ENCODE results near the gene LHPP.

LHPP gene

DNA sequence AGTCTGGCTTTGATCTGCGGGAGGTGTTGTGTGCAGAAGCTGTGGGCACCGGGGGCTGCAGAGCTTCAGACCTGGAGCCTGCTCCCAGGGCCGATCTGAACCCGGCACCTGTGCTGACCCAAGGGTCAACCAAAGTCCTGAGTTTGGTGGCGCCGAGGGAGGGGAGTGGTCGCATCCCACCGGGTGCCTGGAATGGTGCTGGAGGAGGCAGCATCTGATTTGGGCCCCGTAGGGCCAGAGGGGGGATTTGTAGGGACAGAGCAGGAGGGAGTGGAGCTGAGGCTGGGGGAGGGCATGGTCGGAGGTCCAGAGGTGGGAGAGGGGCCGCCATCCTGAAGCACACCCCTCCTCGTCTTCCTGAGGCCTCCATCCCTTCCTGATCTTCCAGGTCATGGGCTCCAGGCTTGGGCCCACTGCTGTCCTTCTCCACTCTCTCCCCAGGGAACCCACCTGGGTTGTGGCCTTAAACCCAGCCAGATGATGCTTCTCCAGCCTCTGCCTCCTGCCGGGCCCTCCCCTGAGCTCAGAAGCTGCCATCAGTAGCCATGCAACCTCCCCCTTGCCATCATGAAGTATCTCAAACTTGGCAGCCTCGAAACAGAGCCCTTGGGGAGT is 112.9 kb downstream of the LHPP start:
- no peak for DNase-seq (ENCODE audit: low read depth)
- H3K4me3 ChIP-seq (ENCODE audit: control insufficient read depth, low read depth, low read length), result no peak overlapping the region
- no peak for TF ChIP-seq CTCF (IDR thresholded peaks at IDR 0.05; ENCODE audit: control insufficient read depth, insufficient read depth, low read depth, low read length, missing control alignments)

DNA sequence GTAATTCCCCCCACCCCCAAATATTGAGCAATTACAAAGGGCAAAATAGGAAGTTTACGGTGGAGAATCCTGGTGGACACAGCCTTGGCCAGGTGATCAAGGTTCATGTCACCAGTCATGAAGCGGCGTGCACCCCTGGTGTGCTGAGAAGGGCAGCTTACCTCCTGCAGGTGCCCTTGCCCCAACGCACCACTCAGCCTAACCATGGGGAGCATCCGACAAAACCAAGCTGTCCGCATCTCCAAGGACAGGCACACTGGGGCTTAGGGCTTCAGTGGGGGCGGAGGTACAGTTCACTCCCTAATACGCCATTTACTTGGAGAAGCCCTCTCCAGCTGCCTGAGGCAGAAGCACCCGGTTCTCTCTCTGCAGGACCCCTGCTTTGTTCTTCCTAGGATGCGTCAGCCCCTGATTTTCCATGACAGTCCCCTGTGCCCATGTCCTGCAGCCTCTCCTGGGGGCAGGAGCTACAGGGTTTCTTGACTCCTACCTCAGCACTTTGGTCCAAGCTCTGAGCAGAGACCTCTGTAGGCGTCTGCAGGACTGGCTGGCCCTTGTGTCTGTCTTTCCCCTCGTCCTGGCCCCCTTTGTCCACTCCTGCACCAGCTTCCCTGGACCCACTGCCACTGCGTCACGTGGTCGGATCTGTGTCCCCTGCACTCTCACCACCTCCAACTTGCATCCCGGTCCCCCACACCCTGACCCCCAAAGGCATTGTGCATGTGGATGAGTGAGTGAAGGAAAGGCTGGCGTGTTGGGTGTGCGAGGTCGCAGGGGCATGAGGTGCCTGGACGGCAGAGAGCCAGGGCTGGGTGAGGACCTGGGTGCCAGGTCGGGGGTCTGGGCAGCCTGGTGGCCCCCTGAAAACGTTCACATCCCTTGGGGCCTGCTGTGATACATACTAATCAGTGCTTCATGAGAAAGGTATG is 113.7 kb downstream of the LHPP start:
- no peak for TF ChIP-seq CTCF (IDR thresholded peaks at IDR 0.05; ENCODE audit: control insufficient read depth, insufficient read depth, low read depth, low read length, missing control alignments)
- no peak overlapping the region for H3K4me3 ChIP-seq (ENCODE audit: control insufficient read depth, low read depth, low read length)
- DNase-seq (ENCODE audit: low read depth), result no peak

- no peak for DNase-seq (ENCODE audit: low read depth)
- no peak for TF ChIP-seq CTCF (IDR thresholded peaks at IDR 0.05; ENCODE audit: control insufficient read depth, insufficient read depth, low read depth, low read length, missing control alignments)
- H3K4me3 ChIP-seq (ENCODE audit: control insufficient read depth, low read depth, low read length), result no peak overlapping the region
These were observed 115.2 kb downstream of the LHPP start for GRCh38 chr10:124576526-124577420.

GRCh38 chr10:124577651-124578050 is 116.0 kb downstream of the LHPP start:
- no peak overlapping the region for H3K4me3 ChIP-seq (ENCODE audit: control insufficient read depth, low read depth, low read length)
- no peak for DNase-seq (ENCODE audit: low read depth)
- no peak for TF ChIP-seq CTCF (IDR thresholded peaks at IDR 0.05; ENCODE audit: control insufficient read depth, insufficient read depth, low read depth, low read length, missing control alignments)

- no peak overlapping the region for H3K4me3 ChIP-seq (ENCODE audit: control insufficient read depth, low read depth, low read length)
These were observed 116.8 kb downstream of the LHPP start for GRCh38 chr10:124578231-124579010.

More at GRCh38 chr10:124578231-124579010, 116.8 kb downstream of the LHPP start:
- DNase-seq (ENCODE audit: low read depth), result no peak
- no peak for TF ChIP-seq CTCF (IDR thresholded peaks at IDR 0.05; ENCODE audit: control insufficient read depth, insufficient read depth, low read depth, low read length, missing control alignments)

All from AG09309 (cell line).